ENCODE results near the gene FAM216A.
"Not testable (repeated sequence)": the region's sequence is repeated elsewhere in the genome, so short reads cannot be mapped to it uniquely, and the experiment has no call there.

The FAM216A gene

GRCh38 chr12:110501399-110501751 is 32.7 kb downstream of the FAM216A start:
- peak; percentile 22 for DNase-seq (ENCODE audit: low read depth)

- DNase-seq (ENCODE audit: low read depth): peak; percentile 96
These were observed 33.4 kb downstream of the FAM216A start, which contains the start of the genes RAD9B and VPS29 for GRCh38 chr12:110501752-110502738. TSS of gene RAD9B (plus strand) at chr12:110502331. CDS start at chr12:110502338, 7 bp downstream. TSS of gene VPS29 (minus strand) at chr12:110502111. CDS start at chr12:110502051, 60 bp downstream.

GRCh38 chr12:110503432-110503831 is 34.8 kb downstream of the FAM216A start:
- DNase-seq (ENCODE audit: low read depth): no peak

GRCh38 chr12:110505332-110505731 is 36.7 kb downstream of the FAM216A start:
- DNase-seq (ENCODE audit: low read depth): no peak

GRCh38 chr12:110508071-110508586 is 39.5 kb downstream of the FAM216A start:
- no peak for DNase-seq (ENCODE audit: low read depth)

- no peak for DNase-seq (ENCODE audit: low read depth)
These were observed 45.2 kb downstream of the FAM216A start for GRCh38 chr12:110513842-110514241.

- DNase-seq (ENCODE audit: low read depth): no peak
These were observed 45.7 kb downstream of the FAM216A start for GRCh38 chr12:110514363-110514762.

- no peak for DNase-seq (ENCODE audit: low read depth)
These were observed 48.4 kb downstream of the FAM216A start for GRCh38 chr12:110516995-110517394.

- not testable (repeated sequence) for DNase-seq (ENCODE audit: low read depth)
These were observed 49.4 kb downstream of the FAM216A start for GRCh38 chr12:110518014-110518413.

- DNase-seq (ENCODE audit: low read depth): not testable (repeated sequence)
These were observed 52.4 kb downstream of the FAM216A start for GRCh38 chr12:110520876-110521712.

GRCh38 chr12:110528277-110528839 is 59.7 kb downstream of the FAM216A start:
- no peak for DNase-seq (ENCODE audit: low read depth)

GRCh38 chr12:110530511-110530910 is 61.9 kb downstream of the FAM216A start:
- no peak for DNase-seq (ENCODE audit: low read depth)

GRCh38 chr12:110531741-110532333 is 63.2 kb downstream of the FAM216A start:
- no peak for DNase-seq (ENCODE audit: low read depth)

GRCh38 chr12:110532644-110533043 is 64.0 kb downstream of the FAM216A start:
- no peak for DNase-seq (ENCODE audit: low read depth)

GRCh38 chr12:110533607-110534006 is 65.0 kb downstream of the FAM216A start:
- no peak for DNase-seq (ENCODE audit: low read depth)

GRCh38 chr12:110534811-110535210 is 66.2 kb downstream of the FAM216A start:
- no peak for DNase-seq (ENCODE audit: low read depth)

- DNase-seq (ENCODE audit: low read depth): no peak
These were observed 68.4 kb downstream of the FAM216A start for GRCh38 chr12:110536834-110537604.

GRCh38 chr12:110537605-110538409 is 69.2 kb downstream of the FAM216A start:
- no peak for DNase-seq (ENCODE audit: low read depth)

GRCh38 chr12:110538869-110539622 is 70.4 kb downstream of the FAM216A start:
- no peak for DNase-seq (ENCODE audit: low read depth)
